ENCODE measurements around the gene AEN. TPM values are rescaled to one million over a fixed set of nuclear protein-coding genes. Genes with fewer than 3 reads are reported as not detected.

Gene AEN
- total and polyA plus RNA-seq, 2 donors (not counting 3 experiments of a cell fraction or from before 2014, with no cell fraction given): 34.2 to 35.6 TPM

DNA sequence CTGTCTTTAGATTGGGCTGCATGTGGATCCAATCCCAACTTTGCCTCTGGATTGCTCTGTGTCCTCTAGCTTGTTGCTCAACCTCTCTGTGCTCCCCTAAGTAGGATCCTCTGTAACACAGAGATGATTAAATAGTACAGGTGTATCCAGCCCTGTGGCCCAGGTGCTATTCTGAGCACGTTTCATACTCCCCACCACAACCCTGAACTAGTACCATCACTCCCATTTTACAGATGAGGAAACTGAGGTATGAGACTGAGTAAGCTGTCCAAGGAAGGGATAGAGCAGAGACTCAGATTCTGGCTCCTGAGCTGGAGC is 24.9 kb downstream of the AEN start:
- H3K27me3 ChIP-seq (ENCODE audit: control insufficient read depth in 2 of 2, insufficient read depth in 2 of 2, low read length in 2 of 2): no peaks in the 10 kb centered on the region
- H3K27ac ChIP-seq (ENCODE audit: insufficient read depth, low read depth, low read length): no peak overlapping the region
- dilution Hi-C loops (cut with MboI; ENCODE audit: extremely low pct_ligation_motif_present, low sequenced_read_pairs) (no loop called here), intact Hi-C loops (cut with micrococcal nuclease) (loop anchor here (5.0 kb wide), 1 partner anchor 251 kb away; the partner anchor contains the start of gene HAPLN3)
- no peaks in the 10 kb centered on the region for H3K9me1 ChIP-seq (replicated peaks; ENCODE audit: control insufficient read depth, extremely low read depth, insufficient read depth, low read length)
- H3K4me2 ChIP-seq (ENCODE audit: insufficient read depth, low read length): no peak overlapping the region
- CTCF ChIA-PET: no interaction called here
- no TSS peak for BruUV-seq (replicated peaks)
- POLR2A ChIA-PET: no interaction called here
- no peaks in the 10 kb centered on the region for H3K36me3 ChIP-seq (ENCODE audit: control insufficient read depth in 2 of 2, extremely low read depth in 1 of 2, insufficient read depth in 2 of 2, low read length in 2 of 2)
- no peaks in the 10 kb centered on the region for H3K9me3 ChIP-seq (replicated peaks; ENCODE audit: control insufficient read depth, insufficient read depth, low read length)
- H3K4me1 ChIP-seq (ENCODE audit: control insufficient read depth, extremely low read depth, insufficient read depth, low read length): peaks cover 28% of the 10 kb centered on the region
- H4K20me1 ChIP-seq (replicated peaks; ENCODE audit: control insufficient read depth, extremely low read depth, insufficient read depth, low read length): no peaks in the 10 kb centered on the region
- DNase-seq (ENCODE audit: low read depth, low spot score) (no peak), FAIRE-seq (no peak)
- no peak overlapping the region for H3K4me3 ChIP-seq (replicated peaks in 1 of 3; ENCODE audit: insufficient read depth in 1 of 3, low read depth in 1 of 3, low read length in 3 of 3)
- no peak overlapping the region for H2AFZ ChIP-seq (ENCODE audit: low read depth, low read length)
- TF ChIP-seq, protein P1, sequence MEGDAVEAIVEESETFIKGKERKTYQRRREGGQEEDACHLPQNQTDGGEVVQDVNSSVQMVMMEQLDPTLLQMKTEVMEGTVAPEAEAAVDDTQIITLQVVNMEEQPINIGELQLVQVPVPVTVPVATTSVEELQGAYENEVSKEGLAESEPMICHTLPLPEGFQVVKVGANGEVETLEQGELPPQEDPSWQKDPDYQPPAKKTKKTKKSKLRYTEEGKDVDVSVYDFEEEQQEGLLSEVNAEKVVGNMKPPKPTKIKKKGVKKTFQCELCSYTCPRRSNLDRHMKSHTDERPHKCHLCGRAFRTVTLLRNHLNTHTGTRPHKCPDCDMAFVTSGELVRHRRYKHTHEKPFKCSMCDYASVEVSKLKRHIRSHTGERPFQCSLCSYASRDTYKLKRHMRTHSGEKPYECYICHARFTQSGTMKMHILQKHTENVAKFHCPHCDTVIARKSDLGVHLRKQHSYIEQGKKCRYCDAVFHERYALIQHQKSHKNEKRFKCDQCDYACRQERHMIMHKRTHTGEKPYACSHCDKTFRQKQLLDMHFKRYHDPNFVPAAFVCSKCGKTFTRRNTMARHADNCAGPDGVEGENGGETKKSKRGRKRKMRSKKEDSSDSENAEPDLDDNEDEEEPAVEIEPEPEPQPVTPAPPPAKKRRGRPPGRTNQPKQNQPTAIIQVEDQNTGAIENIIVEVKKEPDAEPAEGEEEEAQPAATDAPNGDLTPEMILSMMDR (IDR thresholded peaks at IDR 0.05; ENCODE audit: extremely low read depth in 1 of 2, insufficient read depth in 1 of 2, low read depth in 1 of 2, low read length in 2 of 2): no peak
- TF ChIP-seq, protein P2, sequence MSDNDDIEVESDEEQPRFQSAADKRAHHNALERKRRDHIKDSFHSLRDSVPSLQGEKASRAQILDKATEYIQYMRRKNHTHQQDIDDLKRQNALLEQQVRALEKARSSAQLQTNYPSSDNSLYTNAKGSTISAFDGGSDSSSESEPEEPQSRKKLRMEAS (IDR thresholded peaks at IDR 0.05; ENCODE audit: insufficient read depth, insufficient read length): no peak
- TF ChIP-seq JUN (IDR thresholded peaks at IDR 0.05; ENCODE audit: borderline replicate concordance, insufficient read depth, insufficient read length, low read depth) (no peak), POLR2AphosphoS5 (IDR thresholded peaks at IDR 0.05; ENCODE audit: insufficient read depth, low read depth, low read length) (no peak), POLR2A (IDR thresholded peaks at IDR 0.05; ENCODE audit: low read depth, low read length) (no peak), GATA2 (IDR thresholded peaks at IDR 0.05; ENCODE audit: insufficient read depth, insufficient read length, low read depth, low read length) (no peak), MYC (IDR thresholded peaks at IDR 0.05; ENCODE audit: low read depth, low read length) (no peak), FOS (IDR thresholded peaks at IDR 0.05; ENCODE audit: borderline replicate concordance, insufficient read depth, low read length) (no peak), EZH2 (IDR thresholded peaks at IDR 0.05; ENCODE audit: borderline replicate concordance, low read depth, low read length, severe bottlenecking) (no peak)
- H3K79me2 ChIP-seq (ENCODE audit: control insufficient read depth, insufficient read depth, low read length): no peaks in the 10 kb centered on the region
- no peak overlapping the region for H3K9ac ChIP-seq (replicated peaks; ENCODE audit: extremely low read depth, insufficient read depth, low read length)
